HG02970 (cell line): ENCODE data around the gene CDH8.

Experiments used
- ATAC-seq: cut with Tn5 transposase; IDR thresholded peaks from one replicate; pipeline ENCODE4 v1.9.1; 2021; ENCODE audit warnings: mild to moderate bottlenecking, moderate library complexity, moderate number of reproducible peaks; ENCODE audit not compliant: unreplicated experiment, low FRiP score

Gene CDH8

GRCh38 chr16:62034231-62035114 lies 1.8 kb downstream of the CDH8 start:
- ATAC-seq = no peak

- ATAC-seq = no peak
Observed at GRCh38 chr16:62033065-62033464, 3.2 kb downstream of the CDH8 start.

GRCh38 chr16:62029947-62030346 lies 6.3 kb downstream of the CDH8 start:
- ATAC-seq = no peak

GRCh38 chr16:62022688-62023087 lies 13.6 kb downstream of the CDH8 start:
- no peak for ATAC-seq

DNA sequence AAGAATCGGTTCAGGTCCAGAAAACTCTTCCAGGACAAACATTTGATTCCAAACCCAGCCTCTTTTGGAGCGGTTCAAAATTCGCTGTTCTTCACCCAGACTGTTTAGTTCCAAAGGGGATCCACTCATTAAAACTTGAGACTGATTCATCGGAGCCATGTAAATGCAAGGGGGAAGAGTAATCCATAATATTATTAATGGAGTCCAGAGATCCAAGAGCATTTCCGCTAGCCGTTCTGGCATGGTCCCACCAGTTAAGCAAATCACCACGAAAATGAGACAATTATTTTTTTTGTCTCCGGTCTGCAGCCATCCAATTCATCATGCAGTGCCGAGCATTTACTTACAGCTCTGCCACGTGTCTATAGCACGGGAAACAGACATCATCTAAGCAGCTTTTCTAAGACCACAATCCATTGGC lies 15.1 kb downstream of the CDH8 start:
- no peak for ATAC-seq

- no peak for ATAC-seq
Observed at GRCh38 chr16:62020681-62021080, 15.6 kb downstream of the CDH8 start.

GRCh38 chr16:62019851-62020250 lies 16.4 kb downstream of the CDH8 start:
- ATAC-seq = no peak

- ATAC-seq = no peak
Observed at GRCh38 chr16:62018301-62019060, 17.8 kb downstream of the CDH8 start.

DNA sequence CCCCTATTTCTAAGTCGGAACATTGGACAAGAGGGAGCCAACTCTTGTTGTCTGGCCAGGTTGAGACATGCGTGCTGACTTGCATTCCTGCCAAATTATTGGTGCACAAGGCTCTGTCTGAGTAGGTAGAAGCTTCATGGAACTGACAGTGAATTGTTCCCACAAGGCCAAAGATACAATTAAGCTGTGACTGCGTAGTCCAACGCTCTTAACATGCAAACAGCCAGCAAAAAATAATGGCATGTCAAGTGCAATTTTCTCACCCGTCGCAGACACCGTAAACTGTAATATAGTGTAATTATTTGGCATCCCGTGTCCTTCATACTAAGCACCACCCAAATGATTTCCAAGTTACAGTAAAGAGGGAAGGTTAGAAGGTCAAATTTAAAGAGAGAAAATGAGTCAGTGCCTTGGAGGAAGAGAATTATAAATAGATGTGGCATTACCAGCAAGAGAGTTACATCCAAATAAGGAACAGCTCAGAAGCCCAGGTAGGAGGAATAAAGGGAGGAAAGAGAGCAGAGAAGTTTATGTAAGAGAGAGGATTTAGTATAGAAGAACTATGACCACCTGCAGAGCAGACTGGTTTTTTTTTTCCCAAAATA lies 21.8 kb downstream of the CDH8 start:
- no peak for ATAC-seq

DNA sequence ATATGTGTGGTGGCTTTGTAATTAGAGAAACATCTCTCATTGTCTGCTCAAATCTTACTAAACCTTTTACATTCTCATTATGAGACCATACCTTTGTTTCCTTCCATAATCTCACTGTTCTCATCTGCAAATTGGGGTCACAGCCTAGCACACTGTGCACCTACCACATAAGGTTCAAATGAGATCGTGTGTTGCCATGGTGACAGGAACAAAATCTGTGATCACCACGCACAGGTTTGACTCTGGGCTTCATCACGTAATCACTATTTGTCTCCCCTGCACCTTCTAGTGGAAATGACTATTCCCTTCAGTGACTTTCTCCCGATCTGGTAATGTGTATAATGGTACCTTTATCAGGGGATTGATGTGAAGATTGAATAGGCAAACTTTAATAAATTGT lies 26.1 kb downstream of the CDH8 start:
- no peak for ATAC-seq

- ATAC-seq = no peak
Observed at GRCh38 chr16:61998460-61998859, 37.8 kb downstream of the CDH8 start.

DNA sequence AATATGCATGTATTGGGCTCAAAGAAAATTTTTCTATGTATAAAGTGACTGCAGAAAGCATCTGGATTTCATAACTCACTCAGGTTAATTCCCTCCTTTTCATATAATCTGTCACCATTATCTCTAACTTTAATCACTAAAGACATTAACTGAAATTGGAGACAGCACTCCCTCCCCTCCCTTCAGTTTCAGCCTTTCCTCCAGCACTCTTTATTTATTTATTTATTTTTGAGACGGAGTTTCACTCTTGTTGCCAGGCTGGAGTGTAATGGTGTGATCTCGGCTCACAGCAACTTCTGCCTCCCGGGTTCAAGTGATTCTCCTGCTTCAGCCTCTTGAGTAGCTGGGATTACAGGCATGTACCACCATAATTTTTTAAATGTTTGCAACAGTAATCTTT lies 43.1 kb downstream of the CDH8 start:
- no peak for ATAC-seq

DNA sequence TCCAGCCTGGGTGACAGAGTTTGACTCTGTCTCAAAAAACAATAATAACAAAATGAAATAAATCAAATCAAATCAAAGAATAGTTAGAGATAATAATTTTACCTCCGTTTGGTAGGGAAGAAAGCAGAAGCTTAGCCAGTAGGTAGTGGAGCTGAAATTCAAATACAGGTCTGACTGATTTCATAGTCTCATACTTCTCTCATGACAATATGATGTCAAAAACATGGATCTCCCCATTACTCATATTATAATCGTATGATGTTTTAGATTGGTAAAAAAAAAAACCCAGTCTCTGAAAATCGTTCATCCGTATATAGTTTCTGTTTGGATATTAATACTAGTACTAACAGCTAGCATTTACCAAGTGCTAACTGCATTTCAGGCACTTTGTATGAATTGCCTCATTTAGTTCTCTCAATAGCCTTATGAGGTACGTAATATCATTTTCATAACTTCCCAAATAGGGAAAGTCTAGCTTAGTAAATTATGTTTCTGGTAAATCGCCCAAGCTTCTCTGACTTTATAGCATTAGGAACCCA lies 48.7 kb downstream of the CDH8 start:
- ATAC-seq = no peak

- no peak for ATAC-seq
Observed at GRCh38 chr16:61969077-61969382, 67.2 kb downstream of the CDH8 start.

- ATAC-seq = no peak
Observed at GRCh38 chr16:61968242-61969076, 67.8 kb downstream of the CDH8 start.

DNA sequence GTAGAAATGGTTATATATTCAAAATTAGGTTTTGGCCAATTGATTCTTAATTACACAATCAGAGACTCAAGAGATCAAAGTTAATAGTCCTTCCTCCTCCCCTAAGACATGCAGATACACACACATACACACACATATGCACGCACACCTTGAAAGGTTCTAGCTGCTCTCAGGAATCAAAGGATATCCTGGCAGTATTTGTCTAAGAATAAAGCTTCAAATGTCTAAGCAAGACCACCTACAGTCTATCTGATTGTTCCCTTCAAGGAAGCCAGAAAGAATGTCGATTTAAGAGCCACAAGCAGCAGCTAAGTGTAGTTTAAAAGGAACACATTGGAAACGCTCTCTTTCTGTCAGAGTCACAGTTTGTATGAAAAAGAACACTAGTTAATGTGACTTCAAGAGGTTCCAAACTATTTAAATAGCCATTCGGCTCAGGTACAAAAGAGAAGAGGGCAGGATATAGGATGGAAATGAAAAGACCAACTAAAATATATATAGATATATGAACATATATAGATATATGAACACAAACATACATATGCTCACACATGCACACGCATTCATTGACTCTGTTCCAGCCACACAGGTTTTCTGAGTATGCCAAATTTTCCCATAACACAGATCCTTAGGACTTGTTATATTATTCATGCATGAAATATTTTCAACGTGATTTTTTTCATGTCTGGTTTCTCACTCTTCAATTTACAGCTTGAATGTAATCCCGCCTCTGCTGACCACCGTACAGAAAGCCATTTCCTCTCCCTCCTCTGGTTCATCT lies 79.0 kb downstream of the CDH8 start:
- no peak for ATAC-seq

DNA sequence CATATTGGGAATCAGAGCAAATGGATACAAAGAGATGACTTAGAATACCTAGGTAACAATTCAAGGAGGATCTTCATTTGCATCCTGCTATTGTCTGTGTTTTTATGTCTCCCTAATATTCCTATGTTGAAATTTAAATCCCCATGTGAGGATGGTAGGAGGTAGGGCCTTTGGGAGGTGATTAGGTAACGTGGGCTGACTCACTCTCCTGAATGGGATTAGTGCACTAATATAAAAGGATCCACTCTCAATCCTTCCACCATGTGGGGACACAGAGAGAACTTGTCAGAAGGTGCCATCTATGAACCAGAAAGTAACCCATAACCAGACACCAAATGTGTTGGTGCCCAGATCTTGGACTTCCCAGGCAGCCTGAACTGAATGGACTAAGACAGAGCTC lies 83.4 kb downstream of the CDH8 start:
- ATAC-seq = no peak

- no peak for ATAC-seq
Observed at GRCh38 chr16:61948414-61948813, 87.8 kb downstream of the CDH8 start.

GRCh38 chr16:61946019-61946418 lies 90.2 kb downstream of the CDH8 start:
- no peak for ATAC-seq

- ATAC-seq = no peak
Observed at GRCh38 chr16:61945511-61945910, 90.7 kb downstream of the CDH8 start.
